ENCODE data around the gene BUD23.
"Not testable (repeated sequence)": the region's sequence is repeated elsewhere in the genome, so short reads cannot be mapped to it uniquely, and the experiment has no call there.

The BUD23 gene

GRCh38 chr7:73716318-73716890, 33.0 kb downstream of the BUD23 start:
- intact Hi-C loops (cut with DNase I): loop anchor here (5.0 kb wide), 1 partner anchor 34 kb away; the partner anchor contains the start of genes BUD23 and DNAJC30
- DNase-seq: no peak

GRCh38 chr7:73717025-73717807, 33.8 kb downstream of the BUD23 start:
- peak in 1 of 10 donors; percentile 88 for DNase-seq
- intact Hi-C loops (cut with DNase I): loop anchor here (5.0 kb wide), 1 partner anchor 35 kb away; the partner anchor contains the start of genes BUD23 and DNAJC30

DNA sequence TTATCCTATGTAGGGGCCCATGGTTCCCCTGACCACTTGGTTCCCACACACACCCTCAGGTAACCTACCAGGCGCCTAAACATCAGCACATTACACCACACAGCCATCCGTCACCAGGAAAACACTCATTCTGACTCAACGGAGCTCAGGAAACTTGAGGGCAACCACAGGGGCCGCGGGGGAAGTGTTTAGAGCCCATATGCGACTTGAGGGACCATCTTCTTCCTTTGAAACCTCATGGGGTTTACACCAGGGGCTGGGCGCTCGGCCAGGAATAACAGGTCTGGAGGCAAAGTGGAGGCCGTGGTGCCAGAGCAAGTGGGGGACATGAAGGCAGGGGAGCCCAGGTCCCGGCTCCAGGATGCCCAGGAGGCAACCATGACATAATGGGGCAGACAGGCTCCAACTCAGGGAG, 34.6 kb downstream of the BUD23 start:
- intact Hi-C loops (cut with DNase I): loop anchor here (5.0 kb wide), 1 partner anchor 36 kb away; the partner anchor contains the start of genes BUD23 and DNAJC30

GRCh38 chr7:73718438-73718881, 35.1 kb downstream of the BUD23 start:
- DNase-seq: no peak
- intact Hi-C loops (cut with DNase I): loop anchor here (5.0 kb wide), 1 partner anchor 36 kb away; the partner anchor contains the start of genes BUD23 and DNAJC30

More for the DNA sequence above, 34.6 kb downstream of the BUD23 start:
- no peak for DNase-seq

DNA sequence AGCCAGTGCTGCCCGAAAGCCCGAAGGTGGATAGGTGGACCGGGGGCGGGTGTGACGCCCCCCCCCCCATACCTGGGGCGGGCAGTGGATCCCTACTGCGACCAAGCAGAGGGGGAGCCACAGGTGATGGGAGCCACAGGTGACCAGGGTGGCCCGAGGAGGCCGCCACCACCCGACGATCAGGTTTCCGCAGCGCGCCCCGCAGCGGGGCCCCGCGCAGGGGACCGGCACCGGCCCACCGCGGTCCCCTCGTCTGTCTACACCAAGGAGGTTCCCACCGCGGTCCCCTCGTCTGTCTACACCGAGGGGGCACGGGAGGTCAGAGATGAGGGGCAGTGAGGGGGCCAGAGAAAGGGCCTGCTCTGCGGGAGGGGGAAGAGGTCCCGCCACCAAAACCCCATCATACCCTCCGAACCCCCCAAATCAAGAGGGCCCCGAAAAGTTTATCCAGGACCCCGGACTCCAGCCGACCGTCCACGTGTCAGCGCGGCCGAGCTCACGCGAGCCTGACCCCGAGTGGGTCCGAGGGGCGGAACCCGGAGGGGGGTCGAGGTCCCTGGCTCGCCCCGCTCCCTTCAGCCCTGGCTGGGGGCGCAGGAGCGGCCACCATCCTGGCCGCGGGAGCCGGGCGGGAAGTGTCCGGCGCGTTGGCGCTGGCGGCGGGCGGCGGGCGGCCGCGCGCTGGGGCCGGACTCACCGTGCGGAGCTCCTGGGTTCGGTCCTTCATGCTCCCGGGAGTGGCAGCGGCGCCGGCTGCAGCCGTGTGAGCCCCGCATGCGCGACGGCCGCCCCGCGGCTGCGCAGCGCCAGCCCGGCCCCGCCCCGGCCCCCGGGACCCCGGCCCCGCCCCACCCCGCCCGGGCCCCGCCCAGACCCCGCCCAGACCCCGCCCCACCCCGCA, 35.8 kb downstream of the BUD23 start, which contains the start of gene STX1A:
TSS of gene STX1A (minus strand) at position 765 of the 901 bp plus-strand sequence. CDS start at position 727, 38 bp downstream.
- DNase-seq: peak in 7 of 10 donors; percentile 54 to 97 (median 71)
- intact Hi-C loops (cut with DNase I): loop anchor here (5.0 kb wide), 1 partner anchor 37 kb away; the partner anchor contains the start of genes BUD23 and DNAJC30

GRCh38 chr7:73719806-73720169, 36.4 kb downstream of the BUD23 start:
- DNase-seq: no peak
- intact Hi-C loops (cut with DNase I): loop anchor here (5.0 kb wide), 2 partner anchors 37 to 52 kb away; partner anchors contain the start of genes BUD23, DNAJC30 and VPS37D

DNA sequence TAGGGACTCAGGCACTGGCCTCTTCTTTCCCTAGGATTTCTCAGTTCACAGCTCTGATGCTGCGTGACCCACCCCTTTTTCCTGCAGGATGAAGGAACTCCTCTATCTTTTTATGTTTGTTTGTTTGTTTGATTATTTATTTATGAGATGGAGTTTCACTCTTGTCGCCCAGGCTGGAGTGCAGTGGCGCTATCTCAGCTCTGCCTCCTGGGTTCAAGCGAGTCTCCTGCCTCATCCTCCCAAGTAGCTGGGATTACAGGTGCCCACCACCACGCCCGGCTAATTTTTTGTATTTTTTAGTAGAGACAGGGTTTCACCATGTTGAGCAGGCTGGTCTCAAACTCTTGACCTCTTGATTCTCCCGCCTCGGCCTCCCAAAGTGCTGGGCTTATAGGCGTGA, 37.0 kb downstream of the BUD23 start:
- intact Hi-C loops (cut with DNase I): loop anchor here (5.0 kb wide), 1 partner anchor 53 kb away; the partner anchor contains the start of gene VPS37D

GRCh38 chr7:73721377-73721817, 38.0 kb downstream of the BUD23 start:
- peak in 9 of 10 donors; percentile 56 to 95 (median 73) for DNase-seq
- intact Hi-C loops (cut with DNase I): loop anchor here (5.0 kb wide), 1 partner anchor 54 kb away; the partner anchor contains the start of gene VPS37D

More for the DNA sequence above, 37.0 kb downstream of the BUD23 start:
- not testable (repeated sequence) for DNase-seq

GRCh38 chr7:73722182-73722581, 38.8 kb downstream of the BUD23 start:
- not testable (repeated sequence) for DNase-seq
- intact Hi-C loops (cut with DNase I): loop anchor here (5.0 kb wide), 1 partner anchor 55 kb away; the partner anchor contains the start of gene VPS37D

DNA sequence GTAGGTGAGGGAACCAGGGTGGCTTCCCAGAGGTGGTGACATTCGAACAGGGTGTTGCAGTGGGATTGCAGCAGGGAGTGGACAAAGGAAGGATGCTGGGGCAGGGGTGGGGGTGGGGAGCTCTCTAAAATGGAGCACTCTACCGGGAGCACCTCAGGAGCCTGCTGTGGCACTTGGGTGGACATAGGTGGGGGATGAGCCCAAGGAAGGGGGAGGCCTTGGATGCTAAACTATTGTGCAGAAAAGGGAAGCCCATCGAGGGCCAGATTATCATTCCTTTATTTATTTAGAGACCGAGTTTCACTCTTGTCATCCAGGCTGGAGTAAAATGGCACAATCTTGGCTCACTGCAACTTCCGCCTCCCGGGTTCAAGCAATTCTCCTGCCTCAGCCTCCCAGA, 39.4 kb downstream of the BUD23 start:
- no peak for DNase-seq
- intact Hi-C loops (cut with DNase I): loop anchor here (5.0 kb wide), 1 partner anchor 55 kb away; the partner anchor contains the start of gene VPS37D

GRCh38 chr7:73723813-73724212, 40.4 kb downstream of the BUD23 start:
- intact Hi-C loops (cut with DNase I): loop anchor here (5.0 kb wide), 1 partner anchor 57 kb away; the partner anchor contains the start of gene VPS37D

GRCh38 chr7:73726083-73726466, 42.7 kb downstream of the BUD23 start:
- no peak for DNase-seq
- intact Hi-C loops (cut with DNase I): no loop called here

More at GRCh38 chr7:73723813-73724212, 40.4 kb downstream of the BUD23 start:
- DNase-seq: no peak

DNA sequence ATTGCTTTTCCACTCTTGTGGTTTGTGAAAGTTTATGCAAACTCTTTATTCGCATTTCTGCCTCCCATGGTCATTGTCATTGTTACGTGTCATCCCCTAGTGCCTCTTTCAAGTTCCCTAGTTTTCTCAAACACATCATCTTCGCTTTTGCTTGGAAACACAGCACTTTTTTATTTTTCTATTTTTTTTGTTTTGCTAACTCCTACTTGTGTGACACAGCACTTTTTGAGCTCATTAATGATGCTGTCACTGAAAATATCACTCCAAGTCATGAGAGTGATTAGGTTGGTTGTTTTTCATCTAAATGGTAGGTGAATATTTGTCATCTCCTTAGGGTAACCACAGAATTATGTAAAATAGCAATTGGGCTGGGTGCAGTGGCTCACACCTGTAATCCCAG, 44.6 kb downstream of the BUD23 start:
- DNase-seq: no peak
- intact Hi-C loops (cut with DNase I): no loop called here

GRCh38 chr7:73728551-73728950, 45.2 kb downstream of the BUD23 start:
- intact Hi-C loops (cut with DNase I): no loop called here
- DNase-seq: peak in 1 of 10 donors; percentile 2

DNA sequence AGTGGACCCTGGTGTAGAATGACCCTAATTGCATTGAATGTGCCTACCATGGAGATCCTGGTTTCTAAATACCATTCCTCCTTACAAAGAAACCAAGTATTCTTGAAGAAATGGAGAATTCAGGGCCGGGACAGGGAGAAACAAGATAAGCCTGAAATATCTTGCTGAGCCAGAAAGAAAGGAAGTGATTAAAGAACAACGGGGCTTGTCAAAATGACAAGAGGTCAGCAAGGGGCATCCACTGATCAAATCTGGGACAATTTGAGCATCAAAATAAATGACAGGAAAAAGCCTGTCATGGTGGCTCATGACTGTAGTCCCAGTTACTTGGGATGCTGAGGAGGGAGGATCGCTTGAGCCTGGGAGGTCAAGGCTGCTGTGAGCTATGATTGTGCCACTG, 47.1 kb downstream of the BUD23 start:
- intact Hi-C loops (cut with DNase I): no loop called here
- DNase-seq: peak in 1 of 10 donors; percentile 2

- DNase-seq: peak in 1 of 10 donors; percentile 16
- intact Hi-C loops (cut with DNase I): no loop called here
Measured at GRCh38 chr7:73732397-73732796, 49.0 kb downstream of the BUD23 start.

DNA sequence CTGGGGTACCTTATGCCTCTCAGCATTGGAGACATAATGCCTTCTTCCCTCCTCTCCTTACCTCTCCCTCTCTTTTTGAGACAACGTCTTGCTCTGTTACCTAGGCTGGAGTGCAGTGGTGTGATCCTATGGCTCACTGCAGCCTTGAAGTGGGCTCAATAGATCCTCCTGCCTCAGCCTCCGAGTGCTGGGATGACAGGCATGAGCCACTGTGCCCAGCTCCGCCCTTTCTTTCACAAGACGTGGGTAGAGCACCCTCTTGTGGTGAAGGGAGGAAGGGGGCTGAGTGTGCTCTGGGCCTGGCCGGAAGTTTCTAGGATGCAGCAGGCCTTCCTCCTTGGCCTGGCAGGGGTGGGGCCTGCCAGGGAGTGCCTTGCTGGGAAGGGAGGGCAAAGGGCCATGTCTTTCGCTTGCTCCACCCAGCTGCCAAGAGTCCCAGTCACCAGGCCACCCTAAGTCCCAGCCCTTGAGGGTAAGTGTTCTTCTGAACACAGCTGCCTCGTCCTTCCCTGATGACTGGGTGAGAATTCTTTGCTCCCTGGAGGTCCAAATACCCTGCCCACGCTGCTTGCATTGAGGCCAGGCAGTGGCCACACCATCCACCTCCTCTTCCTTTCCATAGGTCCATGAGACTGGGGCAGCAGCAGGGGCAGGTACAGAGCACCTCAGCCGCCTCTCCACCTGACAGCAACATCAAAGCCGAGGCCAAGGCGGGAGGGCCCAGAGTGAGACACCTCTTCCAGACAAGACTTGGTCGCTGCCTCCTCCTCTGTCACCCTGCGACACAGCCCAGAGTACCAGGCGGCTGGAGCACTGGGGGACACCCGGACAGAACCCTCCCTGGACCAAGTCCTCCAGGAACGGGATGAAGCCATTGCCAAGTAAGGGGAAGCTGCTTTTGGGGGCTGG, 51.5 kb downstream of the BUD23 start:
- intact Hi-C loops (cut with DNase I): loop anchor here (5.0 kb wide), 2 partner anchors 107 to 122 kb away; partner anchors contain the start of gene METTL27
- peak in 6 of 10 donors; percentile 36 to 89 (median 50) for DNase-seq

DNA sequence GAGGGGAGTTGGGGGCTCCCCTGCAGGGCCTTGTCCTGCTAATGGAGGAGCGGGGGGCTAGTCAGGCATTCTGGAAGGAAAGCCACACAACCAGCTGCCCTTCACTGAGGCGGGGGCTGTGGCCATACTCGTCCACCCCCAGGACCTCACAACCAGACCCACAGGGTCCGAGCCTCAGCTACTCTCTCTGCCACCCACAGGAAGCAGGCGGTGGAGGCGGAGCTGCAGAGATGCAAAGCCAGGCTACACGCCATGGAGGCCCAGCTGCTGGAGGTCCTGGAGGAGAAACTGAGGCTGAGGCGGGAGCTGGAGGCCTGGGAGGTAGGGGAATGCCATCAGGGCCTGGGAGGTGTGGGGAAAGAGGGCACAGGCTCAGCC, 52.1 kb downstream of the BUD23 start:
- intact Hi-C loops (cut with DNase I): loop anchor here (5.0 kb wide), 2 partner anchors 107 to 122 kb away; partner anchors contain the start of gene METTL27
- no peak for DNase-seq

All from posterior cingulate gyrus (tissue), 11 donors.